MCF 10A (cell line): ENCODE measurements around the gene PRPF40A. TPM values are rescaled to one million over a fixed set of nuclear protein-coding genes. Genes with fewer than 3 reads are reported as not detected.

Experiments
- BruUV-seq: library from RNA; stranded (reverse); fragments of 400-500 nt; replicated peaks from 2 replicates; lab custom pipeline; 2021; lab: Mats Ljungman, UMichigan
- CTCF ChIA-PET: fragments of 300-600 bp; sonication (Branson Sonifier 250); formaldehyde crosslinking; extraction: SDS; loops from one replicate; lab custom pipeline; 2021; ENCODE audit warnings: antibody characterized with exemption, inconsistent platforms; lab: Yijun Ruan, JAX
- POLR2A ChIA-PET: fragments of 300-600, 350-650 bp; sonication (Branson Sonifier 250); formaldehyde crosslinking; extraction: SDS; loops from one replicate; lab custom pipeline; 2020; ENCODE audit warnings: antibody characterized with exemption, inconsistent platforms; lab: Yijun Ruan, JAX
- DNase-seq: peaks from one replicate; pipeline ENCODE4 v3.0.0-alpha.2; 2018; ENCODE audit not compliant: unreplicated experiment
- H3K27ac Mint-ChIP-seq: one replicate; pipeline ENCODE4 v1.8.0; 2022; ENCODE audit warnings: mild to moderate bottlenecking, low read depth, mixed read lengths; ENCODE audit not compliant: unreplicated experiment
- H3K27me3 Mint-ChIP-seq: one replicate; pipeline ENCODE4 v1.8.0; 2022; ENCODE audit warnings: mixed read lengths; ENCODE audit not compliant: insufficient read depth, unreplicated experiment
- H3K36me3 Mint-ChIP-seq: one replicate; pipeline ENCODE4 v1.8.0; 2022; ENCODE audit warnings: mild to moderate bottlenecking, moderate library complexity, mixed read lengths; ENCODE audit not compliant: insufficient read depth, unreplicated experiment
- H3K4me1 Mint-ChIP-seq: one replicate; pipeline ENCODE4 v1.8.0; 2022; ENCODE audit warnings: mixed read lengths; ENCODE audit not compliant: insufficient read depth, unreplicated experiment
- H3K4me3 Mint-ChIP-seq: one replicate; pipeline ENCODE4 v1.8.0; 2022; ENCODE audit warnings: mild to moderate bottlenecking, moderate library complexity, mixed read lengths; ENCODE audit not compliant: unreplicated experiment
- H3K9me3 Mint-ChIP-seq: one replicate; pipeline ENCODE4 v1.8.0; 2022; ENCODE audit warnings: mixed read lengths; ENCODE audit not compliant: unreplicated experiment
- intact Hi-C: fragments of 100-400 bp; cut with micrococcal nuclease; formaldehyde crosslinking; loops from 2 replicates; pipeline ENCODE4 v1.14.1; 2022
- total RNA-seq: library from RNA; stranded (reverse); gene quantifications from 2 replicates; pipeline ENCODE4 v1.2.3, GENCODE V29; 2022
- TF ChIP-seq, protein P1 (sequence below): fragments of 200-600 bp; IDR thresholded peaks from one replicate; pipeline ENCODE4 v1.8.0; 2022; ENCODE audit warnings: antibody characterized with exemption, mild to moderate bottlenecking; ENCODE audit not compliant: unreplicated experiment

PRPF40A gene
- total RNA-seq, 1 experiment from 2014 or later, result 140 TPM

DNA sequence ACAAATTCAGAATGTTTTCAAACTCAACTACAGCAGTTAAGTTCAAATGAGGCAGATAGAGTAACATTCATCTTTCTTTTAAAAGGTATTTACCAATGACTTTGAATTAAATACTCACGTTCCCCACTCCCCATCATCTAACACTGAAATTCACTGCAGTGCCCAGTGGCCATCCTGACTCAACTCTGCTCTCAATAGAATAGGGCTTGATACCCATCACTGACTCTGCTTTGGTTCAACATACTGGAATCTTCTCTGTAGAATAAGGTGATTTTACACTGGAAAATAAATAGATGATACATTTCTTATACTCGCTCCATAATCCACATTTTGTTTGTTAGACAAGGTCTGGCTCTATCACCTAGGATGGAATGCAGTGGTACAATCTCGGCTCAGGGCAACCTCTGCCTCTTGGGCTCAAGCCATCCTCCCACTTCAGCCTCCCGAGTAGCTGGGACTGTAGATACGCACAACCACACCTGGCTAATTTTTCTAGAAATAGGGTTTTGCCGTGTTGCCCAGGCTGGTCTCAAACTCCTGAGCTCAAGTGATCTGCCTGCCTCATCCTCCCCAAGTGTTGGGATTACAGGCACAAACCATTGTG lies 66.4 kb downstream of the PRPF40A start:
- no peak for DNase-seq
- ChIA-PET CTCF (interaction anchor here (0.6 kb wide), 1 partner anchor 163 kb away, joined by 6 read pairs; no protein-coding TSS in a partner anchor), POLR2A (interaction anchor here (0.7 to 1.0 kb wide), 2 partner anchors 23 to 213 kb away, joined by 3 to 4 read pairs; no protein-coding TSS in a partner anchor)
- H3K9me3 Mint-ChIP-seq, result no peaks in the 10 kb centered on the region
- TF ChIP-seq, protein P1, sequence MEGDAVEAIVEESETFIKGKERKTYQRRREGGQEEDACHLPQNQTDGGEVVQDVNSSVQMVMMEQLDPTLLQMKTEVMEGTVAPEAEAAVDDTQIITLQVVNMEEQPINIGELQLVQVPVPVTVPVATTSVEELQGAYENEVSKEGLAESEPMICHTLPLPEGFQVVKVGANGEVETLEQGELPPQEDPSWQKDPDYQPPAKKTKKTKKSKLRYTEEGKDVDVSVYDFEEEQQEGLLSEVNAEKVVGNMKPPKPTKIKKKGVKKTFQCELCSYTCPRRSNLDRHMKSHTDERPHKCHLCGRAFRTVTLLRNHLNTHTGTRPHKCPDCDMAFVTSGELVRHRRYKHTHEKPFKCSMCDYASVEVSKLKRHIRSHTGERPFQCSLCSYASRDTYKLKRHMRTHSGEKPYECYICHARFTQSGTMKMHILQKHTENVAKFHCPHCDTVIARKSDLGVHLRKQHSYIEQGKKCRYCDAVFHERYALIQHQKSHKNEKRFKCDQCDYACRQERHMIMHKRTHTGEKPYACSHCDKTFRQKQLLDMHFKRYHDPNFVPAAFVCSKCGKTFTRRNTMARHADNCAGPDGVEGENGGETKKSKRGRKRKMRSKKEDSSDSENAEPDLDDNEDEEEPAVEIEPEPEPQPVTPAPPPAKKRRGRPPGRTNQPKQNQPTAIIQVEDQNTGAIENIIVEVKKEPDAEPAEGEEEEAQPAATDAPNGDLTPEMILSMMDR, result no peak
- intact Hi-C loops, result no loop called here
- H3K27me3 Mint-ChIP-seq, result no peaks in the 10 kb centered on the region
- peaks cover 93% of the 10 kb centered on the region for H3K36me3 Mint-ChIP-seq
- H3K27ac Mint-ChIP-seq, result no peak overlapping the region
- BruUV-seq, result no TSS peak
- H3K4me1 Mint-ChIP-seq, result peaks cover 6% of the 10 kb centered on the region
- H3K4me3 Mint-ChIP-seq, result no peak overlapping the region

DNA sequence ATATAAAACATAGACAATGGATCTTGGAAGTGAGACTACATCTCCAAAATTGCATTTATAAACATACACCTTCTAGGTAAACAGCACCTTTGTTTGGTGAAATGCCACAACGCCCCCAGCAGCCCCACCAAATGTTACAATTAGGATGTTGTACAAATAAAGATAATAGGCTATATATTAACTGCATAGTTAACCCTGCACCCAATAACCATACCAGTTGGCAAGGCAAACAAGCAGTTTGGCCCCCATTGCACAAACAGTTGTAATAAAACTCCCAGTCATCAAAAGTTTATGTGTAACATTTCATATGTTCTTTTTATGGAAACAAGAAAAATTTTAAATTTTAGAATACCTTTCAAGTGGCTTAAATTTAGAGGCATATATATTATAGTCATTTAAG lies 67.3 kb downstream of the PRPF40A start:
- no peak overlapping the region for H3K27ac Mint-ChIP-seq
- no TSS peak for BruUV-seq
- peaks cover 6% of the 10 kb centered on the region for H3K4me1 Mint-ChIP-seq
- DNase-seq, result no peak
- no peaks in the 10 kb centered on the region for H3K9me3 Mint-ChIP-seq
- ChIA-PET CTCF (interaction anchor here (6.9 kb wide), 1 partner anchor 15 kb away, joined by 80 read pairs; no protein-coding TSS in a partner anchor), POLR2A (no interaction called here)
- TF ChIP-seq, protein P1, result no peak
- no peak overlapping the region for H3K4me3 Mint-ChIP-seq
- peaks cover 93% of the 10 kb centered on the region for H3K36me3 Mint-ChIP-seq
- intact Hi-C loops, result no loop called here
- H3K27me3 Mint-ChIP-seq, result no peaks in the 10 kb centered on the region

DNA sequence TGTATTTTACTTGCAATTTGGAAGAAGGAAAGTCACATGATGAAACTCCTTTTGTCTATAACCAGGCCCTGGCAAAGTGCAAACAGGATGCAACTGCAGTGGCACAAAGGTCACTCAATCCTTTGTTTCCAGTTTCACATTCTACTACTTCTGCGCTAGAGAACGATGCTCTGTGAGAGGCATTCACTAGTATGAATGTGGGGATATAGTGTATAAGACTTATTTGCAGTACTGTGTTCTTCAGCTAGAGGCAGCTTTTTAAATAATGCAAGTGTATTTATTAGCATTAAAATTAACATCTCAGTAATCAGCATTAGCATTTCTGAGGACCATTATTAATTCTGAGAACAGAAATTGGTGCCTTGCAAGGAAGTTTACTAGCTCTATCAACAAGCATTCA lies 68.9 kb downstream of the PRPF40A start:
- POLR2A ChIA-PET, result interaction anchor here (0.7 to 4.0 kb wide), 5 partner anchors 13 to 69 kb away, joined by 3 to 19 read pairs (median 4); partner anchors contain the start of genes ARL6IP6 and PRPF40A
- intact Hi-C loops, result no loop called here
- CTCF ChIA-PET, result interaction anchor here (0.5 to 6.9 kb wide), 6 partner anchors 10 to 213 kb away, joined by 3 to 80 read pairs (median 4); no protein-coding TSS in a partner anchor
- no TSS peak for BruUV-seq
- DNase-seq, result no peak
- Mint-ChIP-seq H3K27ac (no peak overlapping the region), H3K9me3 (no peaks in the 10 kb centered on the region), H3K36me3 (peaks cover 93% of the 10 kb centered on the region), H3K4me3 (no peak overlapping the region), H3K4me1 (peaks cover 6% of the 10 kb centered on the region), H3K27me3 (no peaks in the 10 kb centered on the region)
- TF ChIP-seq, protein P1, result peak; percentile 20

DNA sequence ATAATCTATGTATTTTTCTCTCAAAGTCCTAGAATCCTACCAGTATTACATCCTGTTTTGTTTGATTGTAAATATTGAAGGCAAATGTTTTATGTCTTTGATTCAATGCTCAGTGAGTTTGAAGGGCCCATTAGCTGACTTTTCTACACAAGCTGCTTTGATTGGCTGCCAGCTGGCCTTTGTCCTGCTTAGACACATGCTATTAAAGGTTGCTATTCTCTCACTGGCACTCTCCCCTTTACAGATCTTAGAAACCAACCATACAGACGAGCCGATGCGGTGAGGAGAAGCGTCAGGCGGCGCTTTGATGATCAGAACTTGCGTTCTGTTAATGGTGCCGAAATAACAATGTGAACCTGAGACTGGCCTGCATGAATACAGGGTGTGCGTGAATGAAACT lies 69.7 kb downstream of the PRPF40A start:
- POLR2A ChIA-PET, result interaction anchor here (0.7 to 4.0 kb wide), 6 partner anchors 11 to 472 kb away, joined by 3 to 19 read pairs (median 6); partner anchors contain the start of genes ARL6IP6, PRPF40A and STAM2
- no peak overlapping the region for H3K27ac Mint-ChIP-seq
- intact Hi-C loops, result no loop called here
- DNase-seq, result no peak
- CTCF ChIA-PET, result interaction anchor here (0.6 to 6.9 kb wide), 7 partner anchors 9 to 472 kb away, joined by 3 to 80 read pairs (median 3); partner anchors contain the start of gene STAM2
- peaks cover 6% of the 10 kb centered on the region for H3K4me1 Mint-ChIP-seq
- peaks cover 93% of the 10 kb centered on the region for H3K36me3 Mint-ChIP-seq
- TF ChIP-seq, protein P1, result no peak
- no peak overlapping the region for H3K4me3 Mint-ChIP-seq
- H3K9me3 Mint-ChIP-seq, result no peaks in the 10 kb centered on the region
- H3K27me3 Mint-ChIP-seq, result no peaks in the 10 kb centered on the region
- BruUV-seq, result no TSS peak
